Fibroblast of lung (primary cell): ENCODE results near the gene ITGA3. TPM values are rescaled to one million over a fixed set of nuclear protein-coding genes. Genes with fewer than 3 reads are reported as not detected.
A peak's percentile ranks its signal among the peaks of the same experiment; 100 is the strongest.

Source experiments
- DNase-seq, 2 donors: peaks; one replicate each; pipeline versions ENCODE4 v3.0.0 to v3.0.0-alpha.2; 2010; ENCODE audit warnings: low read depth in 2 of 2
- H2AFZ ChIP-seq: 2 replicates; pipeline ENCODE4 v1.5.1; 2012; ENCODE audit warnings: low read length, control low read depth, inconsistent platforms
- H3K27ac ChIP-seq: 2 replicates; pipeline ENCODE4 v1.5.1; 2011; ENCODE audit warnings: low read length, control low read depth; ENCODE audit not compliant: insufficient read depth
- H3K27me3 ChIP-seq: 2 replicates; pipeline ENCODE4 v1.5.1; 2011; ENCODE audit warnings: mild to moderate bottlenecking, low read length; ENCODE audit not compliant: control insufficient read depth, insufficient read depth
- H3K36me3 ChIP-seq: 2 replicates; pipeline ENCODE4 v1.5.1; 2011; ENCODE audit warnings: low read length; ENCODE audit not compliant: control insufficient read depth, insufficient read depth
- H3K4me1 ChIP-seq: 2 replicates; pipeline ENCODE4 v1.5.1; 2011; ENCODE audit warnings: low read length; ENCODE audit not compliant: control insufficient read depth, insufficient read depth; ENCODE audit errors: extremely low read depth
- H3K4me2 ChIP-seq: 2 replicates; pipeline ENCODE4 v1.5.1; 2011; ENCODE audit warnings: low read length, control low read depth; ENCODE audit not compliant: insufficient read depth; ENCODE audit errors: extremely low read depth
- H3K4me3 ChIP-seq, 4 experiments: fragments of 200-600 bp in 1 of 4; sonication (generic) in 1 of 4; replicated peaks in 1 of 4; 2 replicates each; pipeline ENCODE4 v1.5.1; 2011 to 2016; ENCODE audit warnings: low read length in 4 of 4, low read depth in 3 of 4, mild to moderate bottlenecking in 3 of 4, control low read depth in 2 of 4, inconsistent platforms in 1 of 4, mixed read lengths in 1 of 4; ENCODE audit not compliant: insufficient read depth in 1 of 4; ENCODE audit errors: control extremely low read depth in 1 of 4
- H3K79me2 ChIP-seq: 2 replicates; pipeline ENCODE4 v1.5.1; 2012; ENCODE audit warnings: mild to moderate bottlenecking, low read length, inconsistent platforms; ENCODE audit not compliant: control insufficient read depth, insufficient read depth
- H3K9ac ChIP-seq: 2 replicates; pipeline ENCODE4 v1.5.1; 2011; ENCODE audit warnings: mild to moderate bottlenecking, low read length, control low read depth; ENCODE audit not compliant: insufficient read depth
- H3K9me3 ChIP-seq: 2 replicates; pipeline ENCODE4 v1.5.1; 2012; ENCODE audit warnings: low read depth, low read length; ENCODE audit not compliant: control insufficient read depth, insufficient read depth
- H4K20me1 ChIP-seq: 2 replicates; pipeline ENCODE4 v1.5.1; 2011; ENCODE audit warnings: low read length; ENCODE audit not compliant: control insufficient read depth, insufficient read depth; ENCODE audit errors: extremely low read depth
- CTCF ChIP-seq, 2 donors: IDR thresholded peaks in 1 of 2; conservative IDR thresholded peaks in 1 of 2; 1 replicate in 1 of 2; 2 replicates in 1 of 2; pipeline ENCODE4 v1.5.1; 2011 to 2012; ENCODE audit warnings: low read length in 2 of 2, control low read depth in 1 of 2, inconsistent platforms in 1 of 2, low read depth in 1 of 2, mild to moderate bottlenecking in 1 of 2
- EZH2 ChIP-seq: IDR thresholded peaks from 2 replicates; pipeline ENCODE4 v1.5.1; 2012; ENCODE audit warnings: low read length, control low read depth, mild to moderate bottlenecking; ENCODE audit errors: missing control alignments
- polyA plus RNA-seq, 2 donors: library from polyadenylated mRNA; depleted of rRNA in 1 of 2; stranded (reverse) in 1 of 2; unstranded in 1 of 2; fragments of >200 nt; gene quantifications; 2 replicates each; pipeline ENCODE4 v1.2.1, GENCODE V29; 2011 to 2012; ENCODE audit warnings: missing spikeins in 1 of 2
- total RNA-seq: library from RNA; depleted of rRNA; stranded (reverse); fragments of >200 nt; gene quantifications from 2 replicates; pipeline ENCODE4 v1.2.1, GENCODE V29; 2014

Gene ITGA3
- total and polyA plus RNA-seq, 2 donors (not counting 1 experiment from before 2014, with no cell fraction given), result 67.3 to 269 TPM

- Histone ChIP-seq H3K4me3 (peak overlapping the region in 1 of 4 experiments; percentile 94), H3K27me3 (no peaks in the 10 kb centered on the region), H3K4me1 (peaks cover 20% of the 10 kb centered on the region), H3K79me2 (no peaks in the 10 kb centered on the region), H3K36me3 (peaks cover 1% of the 10 kb centered on the region), H4K20me1 (no peaks in the 10 kb centered on the region), H3K27ac (no peak overlapping the region), H3K9ac (no peak overlapping the region), H2AFZ (no peak overlapping the region), H3K9me3 (no peaks in the 10 kb centered on the region), H3K4me2 (no peak overlapping the region)
- DNase-seq, result no peak
- TF ChIP-seq CTCF (conservative IDR thresholded peaks at IDR 0.05 in 1 of 2, IDR thresholded peaks at IDR 0.05 in 1 of 2; ENCODE audit: low read depth in 1 of 2, low read length in 2 of 2) (no peak), EZH2 (no peak)
These were observed 40.8 kb downstream of the ITGA3 start for GRCh38 chr17:50096758-50097157.

GRCh38 chr17:50097455-50097854 lies 41.5 kb downstream of the ITGA3 start:
- DNase-seq, result no peak
- H4K20me1 ChIP-seq, result no peaks in the 10 kb centered on the region
- H3K9ac ChIP-seq, result no peak overlapping the region
- H3K27me3 ChIP-seq, result no peaks in the 10 kb centered on the region
- no peaks in the 10 kb centered on the region for H3K9me3 ChIP-seq
- TF ChIP-seq CTCF (conservative IDR thresholded peaks at IDR 0.05 in 1 of 2, IDR thresholded peaks at IDR 0.05 in 1 of 2; ENCODE audit: low read depth in 1 of 2, low read length in 2 of 2), result no peak
- TF ChIP-seq EZH2, result no peak
- H3K4me3 ChIP-seq, result no peak overlapping the region
- H2AFZ ChIP-seq, result no peak overlapping the region
- no peaks in the 10 kb centered on the region for H3K79me2 ChIP-seq
- peaks cover 1% of the 10 kb centered on the region for H3K36me3 ChIP-seq
- H3K4me1 ChIP-seq, result peaks cover 22% of the 10 kb centered on the region
- no peak overlapping the region for H3K4me2 ChIP-seq
- H3K27ac ChIP-seq, result no peak overlapping the region

GRCh38 chr17:50097926-50098325 lies 42.0 kb downstream of the ITGA3 start:
- Histone ChIP-seq H3K4me1 (peaks cover 22% of the 10 kb centered on the region), H2AFZ (no peak overlapping the region), H4K20me1 (no peaks in the 10 kb centered on the region), H3K4me2 (no peak overlapping the region), H3K27me3 (no peaks in the 10 kb centered on the region), H3K27ac (no peak overlapping the region), H3K9ac (no peak overlapping the region), H3K79me2 (no peaks in the 10 kb centered on the region), H3K4me3 (no peak overlapping the region), H3K36me3 (peaks cover 1% of the 10 kb centered on the region), H3K9me3 (no peaks in the 10 kb centered on the region)
- no peak for DNase-seq
- TF ChIP-seq CTCF (conservative IDR thresholded peaks at IDR 0.05 in 1 of 2, IDR thresholded peaks at IDR 0.05 in 1 of 2; ENCODE audit: low read depth in 1 of 2, low read length in 2 of 2) (no peak), EZH2 (no peak)
